ENCODE results near the gene RPL5.

Gene RPL5

DNA sequence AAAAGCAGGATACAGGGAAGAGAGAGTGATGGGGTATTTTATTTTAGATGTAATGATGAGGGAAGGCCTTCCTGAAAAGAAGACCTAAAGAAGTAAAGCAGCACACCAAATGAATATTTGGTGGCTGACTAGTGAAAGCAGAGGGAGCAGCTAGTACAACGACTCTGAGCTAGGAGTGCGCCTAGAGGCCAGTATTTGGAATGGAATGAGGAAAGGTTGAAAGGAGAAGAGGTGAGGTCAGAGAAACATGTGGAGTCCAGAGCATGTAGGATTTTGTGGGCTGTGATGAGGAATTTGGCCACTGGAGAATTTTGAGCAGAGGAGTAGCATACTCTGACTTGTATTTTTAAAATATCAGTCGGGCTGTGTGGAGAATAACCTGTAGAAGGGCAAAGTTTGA is 11.8 kb upstream of the RPL5 start:
- DNase-seq (ENCODE audit: low spot score) = no peak

DNA sequence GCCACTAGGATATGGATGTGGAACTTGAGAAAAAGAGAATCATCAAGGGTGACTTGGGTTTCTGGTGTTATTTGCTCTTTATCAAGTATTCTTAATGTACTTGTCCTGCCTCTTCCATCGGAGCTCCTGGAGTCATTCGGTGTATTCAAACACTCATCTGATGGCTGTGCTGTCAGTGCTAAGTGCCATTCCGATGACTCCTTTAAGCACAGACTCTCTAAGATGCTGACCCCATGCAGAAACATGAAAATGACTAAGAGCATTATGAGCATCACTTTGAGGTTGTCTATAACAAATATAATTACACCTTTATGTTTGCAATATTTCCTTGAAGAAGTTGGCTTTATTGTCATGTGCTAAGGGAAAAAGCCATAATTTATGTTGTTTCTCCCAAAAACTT is 11.3 kb upstream of the RPL5 start:
- DNase-seq (ENCODE audit: low spot score) = no peak

DNA sequence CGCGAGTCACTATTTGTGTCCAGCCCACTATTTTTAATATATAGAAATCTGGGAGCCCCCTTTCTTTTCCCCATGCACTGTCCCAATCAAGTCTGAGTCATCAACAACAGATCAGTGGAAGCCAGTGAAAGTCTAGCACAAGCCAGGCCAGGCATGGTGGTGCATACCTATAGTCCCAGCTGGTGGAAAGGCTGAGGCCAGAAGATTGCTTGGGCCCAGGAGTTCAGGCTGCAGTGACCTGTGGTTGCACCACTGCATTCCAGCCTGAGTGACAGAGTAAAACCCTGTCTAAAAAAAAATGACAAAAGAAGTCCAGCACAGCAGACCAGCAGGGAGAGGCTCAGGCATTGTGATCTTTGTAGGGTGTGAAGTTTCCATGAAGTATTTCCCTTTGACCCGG is 9.0 kb upstream of the RPL5 start:
- no peak for DNase-seq (ENCODE audit: low spot score)

DNA sequence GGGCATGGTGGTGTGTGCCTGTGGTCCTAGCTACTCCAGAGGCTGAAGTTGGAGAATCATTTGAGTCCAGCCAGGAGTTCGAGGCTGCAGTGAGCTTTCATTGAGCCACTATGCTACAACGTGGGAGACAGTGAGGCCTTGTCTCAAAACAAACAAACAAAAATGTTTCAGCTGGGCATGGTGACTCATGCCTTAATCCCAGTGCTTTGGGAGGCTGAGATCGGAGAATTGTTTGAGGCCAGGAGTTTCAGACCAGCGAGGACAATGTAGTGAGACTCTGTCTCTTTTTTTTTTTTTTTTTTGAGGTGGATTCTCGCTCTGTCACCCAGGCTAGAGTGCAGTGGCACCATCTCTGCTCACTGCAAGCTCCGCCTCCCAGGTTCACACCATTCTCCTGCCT is 5.0 kb upstream of the RPL5 start:
- no peak for DNase-seq (ENCODE audit: low spot score)

DNA sequence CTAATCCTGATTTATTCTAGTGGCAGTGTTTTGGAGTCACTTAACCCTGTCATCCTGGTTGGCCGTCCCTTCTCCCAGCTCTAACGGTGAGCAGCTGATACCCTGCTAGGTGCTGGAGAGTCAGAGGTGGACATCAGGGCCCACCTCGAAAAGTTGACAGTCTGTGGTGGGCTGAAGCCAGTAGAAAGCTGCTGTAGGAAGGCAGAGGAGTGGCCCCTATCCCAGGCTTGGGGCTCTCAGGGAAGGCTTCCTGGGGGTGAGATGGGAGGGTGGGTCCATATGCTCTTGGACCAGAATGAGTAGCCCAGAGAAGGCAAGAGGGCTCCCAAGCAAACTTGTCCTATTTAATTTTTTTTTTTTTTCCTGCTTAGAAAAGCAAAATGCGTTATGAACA is 475 bp upstream of the RPL5 start:
- DNase-seq (ENCODE audit: low spot score) = no peak

DNA sequence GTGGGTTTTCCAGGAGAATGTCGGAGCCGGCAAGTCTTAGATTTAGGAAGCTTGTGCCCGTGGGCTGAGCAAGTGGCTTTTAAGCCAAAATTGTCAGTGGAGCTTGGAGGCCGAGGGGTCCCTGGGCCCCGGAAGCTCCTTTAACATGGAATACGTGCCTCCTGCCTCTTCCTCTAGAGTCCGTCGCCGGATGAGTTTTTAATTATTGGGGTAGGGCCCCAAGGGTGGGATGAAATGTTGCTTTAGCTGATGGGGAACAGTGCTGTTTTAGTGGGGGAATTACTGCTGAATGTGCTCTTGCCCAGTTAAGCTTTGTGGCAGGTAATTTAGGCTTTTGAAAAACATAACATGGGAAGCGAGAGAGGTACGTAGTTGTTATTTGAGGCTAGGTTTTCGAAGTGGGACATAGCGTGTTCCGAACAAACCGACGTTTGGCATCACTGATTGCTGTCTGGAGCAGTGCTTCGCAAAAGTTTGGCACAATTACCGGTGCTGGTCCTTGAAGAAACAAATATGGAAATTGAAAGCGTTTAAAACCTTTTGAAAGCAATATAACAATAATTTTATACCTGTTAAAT is 786 bp downstream of the RPL5 start:
- peak; percentile 18 for DNase-seq (ENCODE audit: low spot score)

DNA sequence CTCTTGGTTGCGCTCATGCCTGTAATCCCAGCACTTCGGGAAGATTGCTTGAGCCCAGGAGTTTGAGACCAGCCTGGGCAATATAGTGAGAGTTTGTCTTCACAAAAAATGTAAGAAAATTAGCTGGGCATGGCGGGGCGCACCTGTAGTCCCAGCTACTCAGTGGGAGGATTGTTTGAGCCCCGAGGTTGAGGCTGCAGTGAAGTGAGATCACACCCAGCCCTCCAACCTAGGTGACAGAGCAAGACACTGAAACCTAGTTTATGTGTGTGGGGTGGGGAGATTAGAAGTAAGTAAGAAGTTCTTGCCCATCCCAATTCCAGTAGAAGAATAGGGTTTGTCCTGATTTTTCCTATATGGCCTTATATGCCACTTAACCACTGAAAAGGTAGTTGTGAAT is 2.0 kb downstream of the RPL5 start:
- no peak for DNase-seq (ENCODE audit: low spot score)

DNA sequence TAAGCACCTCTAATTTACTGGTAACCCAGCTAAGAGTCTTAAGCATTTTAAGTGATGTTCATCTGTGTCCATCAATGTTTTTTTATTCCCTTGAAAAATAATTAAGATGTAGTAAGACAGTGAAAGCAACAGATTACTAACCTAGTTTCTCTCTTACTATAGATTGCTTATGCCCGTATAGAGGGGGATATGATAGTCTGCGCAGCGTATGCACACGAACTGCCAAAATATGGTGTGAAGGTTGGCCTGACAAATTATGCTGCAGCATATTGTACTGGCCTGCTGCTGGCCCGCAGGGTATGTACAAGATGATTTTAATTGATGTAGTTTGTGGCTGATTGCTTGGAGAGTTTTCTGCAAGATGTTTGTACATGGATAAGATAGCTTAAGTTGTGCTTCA is 2.8 kb downstream of the RPL5 start:
- DNase-seq (ENCODE audit: low spot score) = no peak

DNA sequence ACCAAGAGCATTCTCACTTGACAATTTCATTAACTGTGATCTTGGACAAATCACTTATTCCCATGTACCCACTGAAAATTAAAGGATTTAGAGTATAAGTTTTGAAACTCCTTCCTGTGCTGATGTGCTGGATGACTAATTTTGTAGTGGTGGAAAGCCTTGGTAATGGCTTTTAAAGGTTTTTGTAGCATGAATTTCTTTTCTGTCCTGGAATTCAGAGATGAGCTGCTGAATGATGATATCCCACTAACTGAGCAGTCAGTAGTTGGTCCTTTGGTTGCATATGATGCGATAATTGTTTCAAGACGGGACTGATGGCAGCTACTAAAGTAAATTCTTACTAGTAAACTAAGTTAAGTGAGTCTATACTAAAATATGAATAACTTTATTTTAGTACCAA is 5.2 kb downstream of the RPL5 start:
- no peak for DNase-seq (ENCODE audit: low spot score)

DNA sequence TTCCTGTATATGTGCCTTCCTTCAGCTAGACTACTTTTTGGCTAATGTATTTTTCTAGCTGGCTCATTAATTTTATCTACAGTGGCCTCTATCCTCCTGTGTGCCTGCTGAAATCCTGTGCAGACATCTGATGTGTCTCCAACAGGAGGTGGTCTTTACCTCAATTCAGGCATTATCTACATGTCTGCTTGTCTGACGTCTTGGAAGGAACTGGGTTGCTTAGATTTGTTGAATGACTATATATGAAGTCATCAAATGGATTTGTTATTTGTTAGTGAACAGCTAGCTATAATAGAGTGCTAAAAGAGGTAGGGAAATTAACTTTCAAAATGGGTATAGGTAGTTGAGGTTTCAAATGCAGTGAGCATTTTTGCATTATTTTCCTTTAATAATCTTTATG is 6.7 kb downstream of the RPL5 start:
- no peak for DNase-seq (ENCODE audit: low spot score)

DNA sequence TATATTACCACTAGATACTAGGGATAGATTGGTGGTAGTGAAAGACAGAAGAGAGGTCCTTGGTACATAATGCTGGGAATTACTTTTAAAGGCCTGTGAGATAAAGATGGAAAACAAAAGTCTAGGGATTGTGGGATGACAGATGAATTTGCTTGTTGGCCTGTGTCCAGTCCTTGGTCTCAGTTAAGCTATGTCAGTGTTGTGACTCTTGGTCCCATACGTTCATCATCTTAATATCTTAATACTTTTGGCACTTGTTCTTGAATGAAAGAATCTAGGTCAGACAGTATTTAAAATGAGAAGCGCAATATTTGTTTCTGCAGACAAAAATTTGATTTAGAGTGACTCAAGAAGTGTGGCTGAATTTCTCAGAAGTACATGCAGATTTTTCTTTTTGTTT is 7.6 kb downstream of the RPL5 start:
- no peak for DNase-seq (ENCODE audit: low spot score)

DNA sequence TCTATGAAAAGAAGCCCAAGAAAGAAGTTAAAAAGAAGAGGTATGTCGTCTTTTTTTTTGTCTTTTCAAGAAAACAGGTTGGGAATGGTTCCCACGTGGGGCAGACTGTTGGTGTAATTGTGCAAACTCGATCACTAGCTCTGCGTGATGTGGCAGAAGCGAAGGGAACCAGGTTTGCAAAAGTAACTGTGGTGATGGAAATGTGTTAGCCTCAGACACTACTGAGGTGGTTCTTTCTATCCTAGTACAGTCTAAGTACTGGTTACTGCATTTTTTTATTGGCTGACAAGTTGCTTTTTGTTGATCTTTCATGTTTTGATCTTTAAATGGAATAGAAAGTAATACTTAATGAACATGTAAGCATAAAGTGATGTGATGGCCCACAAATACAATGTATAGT is 8.8 kb downstream of the RPL5 start:
- no peak for DNase-seq (ENCODE audit: low spot score)

DNA sequence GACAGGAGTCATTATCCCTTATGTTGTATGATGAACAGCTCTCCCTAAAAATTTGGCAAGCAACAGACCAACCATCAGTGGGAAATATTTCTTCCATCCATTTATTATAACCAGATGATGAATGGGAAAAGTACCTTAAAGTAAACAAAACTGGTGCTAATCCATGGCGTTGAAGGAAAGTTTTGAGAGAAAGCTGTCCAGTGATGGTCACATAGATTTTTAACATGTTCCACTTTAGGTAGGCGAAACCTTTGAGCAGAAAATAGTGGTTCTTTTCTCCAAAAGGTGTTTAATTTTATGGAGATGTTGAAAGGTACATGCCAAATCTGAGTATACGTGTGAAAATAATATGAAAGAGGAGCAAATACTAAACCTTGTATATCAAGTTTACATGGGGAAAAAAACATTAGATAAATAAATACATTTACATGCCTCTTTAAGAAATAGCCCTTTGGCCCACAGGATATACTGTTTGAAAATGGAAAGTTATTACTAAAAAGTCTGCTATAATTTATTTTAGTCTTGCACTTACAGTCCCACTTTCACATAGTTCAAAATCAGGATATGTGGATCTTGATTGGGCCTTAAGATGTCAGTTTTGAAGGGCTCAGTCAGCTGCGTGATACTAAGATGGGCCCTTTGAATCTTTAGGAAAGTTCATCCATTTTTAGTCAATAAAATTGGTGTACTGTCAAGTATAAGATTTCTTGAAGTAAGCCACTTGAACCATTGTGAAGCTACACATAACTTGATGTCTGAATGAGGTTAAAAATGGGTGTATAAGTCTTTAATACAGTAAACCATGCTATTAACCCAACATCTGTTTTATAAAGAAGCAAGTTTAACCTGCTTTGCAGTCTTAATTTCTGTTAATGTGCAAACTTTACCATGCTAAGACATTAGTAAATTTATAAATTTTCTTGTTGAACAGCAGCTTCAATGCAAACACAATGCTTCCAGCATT is 10.5 kb downstream of the RPL5 start:
- no peak for DNase-seq (ENCODE audit: low spot score)

DNA sequence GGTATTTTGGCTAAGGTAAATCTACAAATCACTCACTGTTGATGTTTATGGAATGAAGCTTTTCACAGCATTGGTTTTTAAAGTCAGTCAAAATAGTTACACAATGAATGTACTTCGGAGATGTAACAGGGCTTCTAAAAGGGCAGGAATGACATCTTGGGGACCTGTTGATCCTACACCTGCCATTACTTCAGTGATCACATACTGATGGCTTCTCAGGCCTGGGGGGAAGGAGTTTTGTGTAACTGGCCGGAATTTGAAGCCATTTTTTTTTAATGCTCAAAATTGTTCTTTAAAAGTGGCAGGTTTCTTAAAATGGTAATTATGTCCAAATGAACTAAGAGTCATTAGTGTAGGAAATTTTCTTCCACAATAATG is 11.2 kb downstream of the RPL5 start:
- no peak for DNase-seq (ENCODE audit: low spot score)

DNA sequence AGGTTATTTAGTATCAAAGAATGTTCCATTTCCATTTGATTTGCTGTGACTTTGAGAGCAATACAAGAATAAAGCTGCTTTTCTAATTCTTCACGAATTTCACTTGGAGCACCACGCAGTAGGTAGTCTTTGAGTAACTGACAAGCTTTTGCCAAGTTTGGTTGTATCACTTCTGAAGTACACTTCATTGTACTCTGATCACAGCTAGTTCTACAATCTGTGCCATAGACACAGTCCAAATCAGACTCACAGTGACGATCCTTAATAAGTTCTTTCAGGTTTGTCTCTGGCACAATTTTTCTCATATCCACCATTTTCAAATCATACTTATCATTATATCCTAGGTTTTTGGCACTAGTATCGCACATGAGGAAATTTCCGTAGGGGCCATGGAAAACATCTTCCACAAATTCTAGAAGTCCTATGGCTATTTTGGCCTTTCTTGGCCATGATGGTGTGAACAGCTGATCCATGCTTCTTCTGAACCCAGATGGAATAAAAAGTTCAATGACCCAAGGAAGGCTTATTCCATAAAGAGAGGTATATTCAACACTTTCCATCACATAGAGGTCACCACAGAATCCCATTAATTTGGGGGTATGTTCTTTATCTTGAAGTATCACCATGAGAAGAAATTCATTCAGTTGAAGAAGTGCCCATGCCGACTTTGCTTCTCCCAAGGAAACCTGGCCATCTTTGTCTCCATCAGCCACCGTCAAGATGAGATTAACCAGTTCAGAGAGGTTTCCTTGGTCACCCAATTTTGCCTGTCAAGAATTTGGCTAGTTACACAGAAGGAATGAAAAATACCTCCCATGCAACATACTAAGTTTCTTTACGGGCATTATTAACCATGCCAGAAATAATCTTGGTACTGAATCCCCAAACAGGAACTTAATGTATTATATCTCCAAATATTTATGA is 11.9 kb downstream of the RPL5 start:
- no peak for DNase-seq (ENCODE audit: low spot score)

DNA sequence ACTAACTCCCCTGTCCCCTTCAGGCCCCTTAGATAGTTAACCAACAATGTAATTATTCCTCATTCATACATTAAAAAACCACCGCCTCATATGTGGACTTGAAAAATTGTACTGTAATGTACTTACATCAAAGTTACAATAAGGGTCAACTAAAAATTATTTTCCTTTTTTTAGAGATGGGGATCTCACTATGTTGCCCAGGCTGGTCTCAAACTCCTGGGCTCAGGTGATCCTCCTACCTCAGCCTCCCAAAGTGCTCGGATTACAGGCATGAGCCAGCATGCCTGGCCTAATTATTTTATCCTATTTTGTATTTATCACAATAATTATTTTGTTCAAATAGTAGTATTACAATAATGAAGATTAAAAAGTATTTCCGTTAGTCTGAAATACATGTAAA is 12.6 kb downstream of the RPL5 start:
- DNase-seq (ENCODE audit: low spot score) = no peak

DNA sequence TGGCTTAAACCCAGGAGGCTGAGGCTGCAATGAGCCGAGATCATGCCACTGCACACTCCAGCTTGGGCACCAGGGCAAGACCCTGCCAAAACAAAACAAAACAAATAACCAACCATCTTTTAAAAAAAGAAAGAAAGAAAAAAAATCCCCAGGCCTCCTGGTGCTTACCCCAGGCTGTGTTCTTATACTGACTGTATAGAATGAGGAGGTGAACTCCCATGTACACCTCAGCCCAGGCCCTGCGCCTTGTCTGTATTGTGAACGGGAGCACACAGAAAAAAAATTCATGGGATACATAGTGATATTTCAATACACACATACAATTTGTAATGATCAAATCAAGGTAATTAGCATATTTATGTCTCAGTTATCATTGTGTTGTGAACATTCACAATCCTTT is 14.1 kb downstream of the RPL5 start:
- DNase-seq (ENCODE audit: low spot score) = no peak

DNA sequence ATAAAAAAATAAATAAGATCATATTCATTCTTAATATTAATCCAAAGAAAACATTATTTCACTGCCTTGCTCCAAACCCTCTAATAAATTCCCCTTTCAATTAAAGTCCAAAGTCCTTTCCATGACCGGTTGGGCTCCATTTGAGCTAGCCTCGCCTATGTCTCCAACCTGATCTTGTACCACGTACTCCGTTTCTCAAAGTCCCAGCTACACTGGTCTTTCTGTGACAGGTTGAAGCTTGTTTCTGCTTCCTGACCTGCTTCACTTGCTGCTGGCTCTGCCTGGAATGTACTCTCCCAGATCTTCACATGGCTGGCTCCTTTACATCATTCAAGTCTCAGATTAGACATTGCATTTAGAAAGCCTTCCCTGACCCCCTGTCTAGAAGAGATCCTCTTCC is 16.4 kb downstream of the RPL5 start:
- DNase-seq (ENCODE audit: low spot score) = no peak

DNA sequence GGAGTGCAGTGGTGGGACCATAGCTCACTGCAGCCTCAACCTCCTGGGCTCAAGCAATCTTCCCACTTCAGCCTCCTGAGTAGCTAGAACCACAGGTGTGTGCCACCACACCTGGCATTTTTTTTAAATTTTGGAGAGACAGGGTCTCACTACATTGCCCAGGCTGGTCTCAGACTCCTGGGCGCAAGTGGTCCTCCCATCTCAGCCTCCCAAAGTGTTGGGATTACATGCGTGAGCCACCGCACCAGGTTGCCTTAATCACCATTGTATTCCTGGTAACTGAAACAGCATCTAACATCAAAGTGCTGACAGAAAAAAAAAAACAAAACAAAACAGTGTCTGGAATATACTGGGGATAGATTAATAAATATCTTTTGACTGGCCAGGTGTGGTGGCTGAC is 18.2 kb downstream of the RPL5 start:
- no peak for DNase-seq (ENCODE audit: low spot score)

DNA sequence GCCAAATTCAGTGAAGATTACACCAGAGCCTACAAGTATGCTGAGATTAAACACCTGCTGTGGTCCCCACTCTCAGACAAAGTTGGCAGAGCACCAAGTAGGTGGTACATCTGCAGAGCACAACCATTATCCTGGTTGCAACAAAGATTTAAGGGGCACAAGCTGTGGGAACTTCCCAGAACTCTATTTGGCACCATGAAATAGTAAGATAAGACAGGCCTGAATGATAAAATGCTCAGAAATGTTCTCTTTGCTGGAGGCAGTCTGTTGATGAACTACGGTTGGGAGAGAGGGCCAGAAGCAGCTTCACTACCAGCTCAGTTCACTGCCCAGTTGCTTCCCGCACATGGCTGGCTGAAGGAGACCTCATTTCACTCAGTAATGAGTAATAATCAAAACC is 19.9 kb downstream of the RPL5 start:
- no peak for DNase-seq (ENCODE audit: low spot score)

DNA sequence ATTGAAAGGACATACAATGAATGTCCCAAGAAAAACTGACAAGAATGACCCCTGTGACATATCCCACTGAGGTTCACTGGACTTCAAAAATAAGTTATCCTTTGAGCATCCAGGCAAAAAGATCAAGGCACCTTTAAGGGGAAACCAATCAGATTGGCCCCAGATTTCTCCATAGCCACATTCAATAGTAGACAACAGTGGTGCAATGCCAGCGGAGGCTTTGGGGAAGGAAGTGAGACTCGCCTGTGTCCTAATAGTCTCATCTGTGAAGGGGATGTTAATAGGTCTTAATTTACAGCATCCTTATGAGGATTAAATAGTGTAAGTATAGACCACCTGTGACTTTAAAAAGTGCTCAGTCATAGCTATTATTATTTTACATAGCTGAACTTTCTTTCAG is 21.5 kb downstream of the RPL5 start:
- DNase-seq (ENCODE audit: low spot score) = no peak

DNA sequence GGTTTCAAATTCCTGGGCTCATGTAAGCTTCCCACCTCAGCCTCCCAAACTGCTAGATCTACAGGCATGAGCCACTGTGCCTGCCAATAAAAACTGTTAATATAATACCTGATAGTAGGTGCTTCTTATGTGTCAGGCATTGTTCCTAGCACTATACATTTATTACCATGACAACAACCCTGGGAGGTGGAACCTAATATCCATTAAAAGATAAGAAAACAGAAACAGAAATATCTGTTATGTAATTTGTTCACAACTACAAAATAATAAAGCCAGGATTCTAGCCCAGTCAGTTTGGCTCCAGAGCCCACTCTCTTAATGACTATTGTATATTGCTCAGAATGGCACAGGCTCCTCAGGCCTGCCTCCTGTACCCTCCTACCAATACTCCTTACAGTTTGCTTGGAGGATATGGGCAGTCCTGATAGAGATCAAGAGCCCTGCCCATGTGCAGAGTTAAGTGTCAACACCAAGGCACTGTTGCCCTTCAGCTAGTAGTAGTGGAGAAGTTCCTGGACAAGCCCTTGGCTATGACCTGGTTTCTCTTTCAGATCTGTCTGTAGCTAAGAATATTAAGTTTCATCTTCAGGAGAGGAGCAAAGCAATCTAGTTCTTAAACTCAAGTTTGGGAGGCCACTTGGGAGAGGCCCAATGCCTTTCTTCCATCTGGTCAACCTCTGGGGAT is 22.4 kb downstream of the RPL5 start:
- no peak for DNase-seq (ENCODE audit: low spot score)

Measured in germinal center (tissue), 1 donor.